Nephron (organoid): ENCODE data around the gene RFX2.

Source experiments
- H3K27ac Mint-ChIP-seq, 3 experiments: 2 replicates each; pipeline ENCODE4 v1.8.0; 2020; ENCODE audit warnings: mixed read lengths in 3 of 3, mild to moderate bottlenecking in 2 of 3, moderate library complexity in 1 of 3
- H3K27me3 Mint-ChIP-seq: 2 replicates; pipeline ENCODE4 v1.8.0; 2021; ENCODE audit warnings: low read depth, mild to moderate bottlenecking, moderate library complexity, mixed read lengths
- H3K36me3 Mint-ChIP-seq: 2 replicates; pipeline ENCODE4 v1.8.0; 2020; ENCODE audit warnings: low read depth, mixed read lengths
- H3K4me1 Mint-ChIP-seq: 2 replicates; pipeline ENCODE4 v1.8.0; 2020; ENCODE audit warnings: mixed read lengths
- H3K4me3 Mint-ChIP-seq, 3 experiments: 2 replicates each; pipeline ENCODE4 v1.8.0; 2020; ENCODE audit warnings: mild to moderate bottlenecking in 3 of 3, mixed read lengths in 3 of 3, moderate library complexity in 2 of 3
- H3K9me3 Mint-ChIP-seq: 2 replicates; pipeline ENCODE4 v1.8.0; 2020; ENCODE audit warnings: mixed read lengths
- TF ChIP-seq, protein P1 (sequence below), 3 experiments: fragments of 200-600 bp; sonication (generic); IDR thresholded peaks; one replicate each; pipeline ENCODE4 v1.5.0; 2021; ENCODE audit warnings: antibody characterized with exemption in 3 of 3; ENCODE audit not compliant: unreplicated experiment in 3 of 3

The RFX2 gene

DNA sequence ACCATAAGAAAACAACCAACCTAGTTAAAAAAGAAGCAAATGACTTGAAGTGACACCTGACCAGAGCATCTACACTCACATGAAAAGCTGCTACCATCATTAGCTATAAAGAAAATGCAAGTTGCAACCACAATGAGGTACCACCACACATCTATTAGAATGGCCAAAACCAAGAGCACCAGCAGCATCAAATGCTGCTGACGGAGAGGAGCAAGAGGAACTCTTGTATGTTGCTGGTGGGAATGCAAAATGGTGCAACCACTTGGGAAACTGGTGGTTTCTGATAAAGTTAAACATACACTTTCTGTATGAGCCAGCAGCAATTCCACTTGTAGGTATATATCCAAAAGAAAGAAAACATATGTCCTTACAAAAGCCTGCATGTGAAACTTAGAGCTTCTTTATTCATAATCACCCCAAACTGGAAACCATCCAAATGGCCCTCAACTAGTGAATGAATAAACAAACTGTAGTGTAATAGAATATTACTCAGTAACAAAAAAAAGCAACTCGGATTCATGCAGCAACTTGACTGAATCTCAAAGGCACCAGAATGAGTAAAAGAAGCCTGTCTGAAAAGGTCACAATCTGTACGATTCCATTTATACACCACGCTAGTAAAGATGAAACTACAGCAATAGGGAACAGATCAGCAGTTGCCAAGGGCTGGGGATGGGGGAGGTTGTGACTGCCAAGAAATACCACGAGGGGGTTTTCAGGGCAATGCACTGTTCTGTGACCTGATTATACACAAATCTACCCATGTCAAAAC lies 71.5 kb downstream of the RFX2 start:
- H3K9me3 Mint-ChIP-seq = no peaks in the 10 kb centered on the region
- no peaks in the 10 kb centered on the region for H3K27me3 Mint-ChIP-seq
- H3K27ac Mint-ChIP-seq = no peak overlapping the region
- TF ChIP-seq, protein P1, sequence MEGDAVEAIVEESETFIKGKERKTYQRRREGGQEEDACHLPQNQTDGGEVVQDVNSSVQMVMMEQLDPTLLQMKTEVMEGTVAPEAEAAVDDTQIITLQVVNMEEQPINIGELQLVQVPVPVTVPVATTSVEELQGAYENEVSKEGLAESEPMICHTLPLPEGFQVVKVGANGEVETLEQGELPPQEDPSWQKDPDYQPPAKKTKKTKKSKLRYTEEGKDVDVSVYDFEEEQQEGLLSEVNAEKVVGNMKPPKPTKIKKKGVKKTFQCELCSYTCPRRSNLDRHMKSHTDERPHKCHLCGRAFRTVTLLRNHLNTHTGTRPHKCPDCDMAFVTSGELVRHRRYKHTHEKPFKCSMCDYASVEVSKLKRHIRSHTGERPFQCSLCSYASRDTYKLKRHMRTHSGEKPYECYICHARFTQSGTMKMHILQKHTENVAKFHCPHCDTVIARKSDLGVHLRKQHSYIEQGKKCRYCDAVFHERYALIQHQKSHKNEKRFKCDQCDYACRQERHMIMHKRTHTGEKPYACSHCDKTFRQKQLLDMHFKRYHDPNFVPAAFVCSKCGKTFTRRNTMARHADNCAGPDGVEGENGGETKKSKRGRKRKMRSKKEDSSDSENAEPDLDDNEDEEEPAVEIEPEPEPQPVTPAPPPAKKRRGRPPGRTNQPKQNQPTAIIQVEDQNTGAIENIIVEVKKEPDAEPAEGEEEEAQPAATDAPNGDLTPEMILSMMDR (IDR thresholded peaks at IDR 0.05; ENCODE audit: unreplicated experiment in 3 of 3) = no peak
- peaks cover 25% of the 10 kb centered on the region for H3K36me3 Mint-ChIP-seq
- H3K4me1 Mint-ChIP-seq = no peaks in the 10 kb centered on the region
- no peak overlapping the region for H3K4me3 Mint-ChIP-seq

DNA sequence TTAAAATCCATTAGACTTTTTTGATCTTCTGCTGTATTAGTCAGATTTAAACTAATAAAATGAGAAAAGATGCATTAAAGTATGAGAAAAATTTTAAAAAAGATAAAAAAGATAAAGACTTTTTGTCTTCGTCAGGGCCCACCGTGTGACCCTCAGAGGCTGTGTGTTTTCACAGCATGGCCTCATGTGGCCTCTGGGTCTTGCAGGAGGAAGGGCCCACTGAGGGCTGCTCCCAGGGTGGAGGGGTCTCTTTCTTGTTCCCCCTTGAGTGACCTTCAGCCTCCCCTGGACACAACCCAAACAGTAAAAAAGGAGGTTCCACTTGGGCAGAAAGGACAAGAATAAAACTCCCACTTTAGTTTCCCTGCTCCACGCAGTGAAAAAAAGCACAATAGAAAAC lies 75.3 kb downstream of the RFX2 start:
- no peaks in the 10 kb centered on the region for H3K4me1 Mint-ChIP-seq
- TF ChIP-seq, protein P1 (IDR thresholded peaks at IDR 0.05; ENCODE audit: unreplicated experiment in 3 of 3) = no peak
- H3K9me3 Mint-ChIP-seq = no peaks in the 10 kb centered on the region
- peaks cover 26% of the 10 kb centered on the region for H3K36me3 Mint-ChIP-seq
- H3K4me3 Mint-ChIP-seq = no peak overlapping the region
- H3K27ac Mint-ChIP-seq = no peak overlapping the region
- H3K27me3 Mint-ChIP-seq = no peaks in the 10 kb centered on the region

DNA sequence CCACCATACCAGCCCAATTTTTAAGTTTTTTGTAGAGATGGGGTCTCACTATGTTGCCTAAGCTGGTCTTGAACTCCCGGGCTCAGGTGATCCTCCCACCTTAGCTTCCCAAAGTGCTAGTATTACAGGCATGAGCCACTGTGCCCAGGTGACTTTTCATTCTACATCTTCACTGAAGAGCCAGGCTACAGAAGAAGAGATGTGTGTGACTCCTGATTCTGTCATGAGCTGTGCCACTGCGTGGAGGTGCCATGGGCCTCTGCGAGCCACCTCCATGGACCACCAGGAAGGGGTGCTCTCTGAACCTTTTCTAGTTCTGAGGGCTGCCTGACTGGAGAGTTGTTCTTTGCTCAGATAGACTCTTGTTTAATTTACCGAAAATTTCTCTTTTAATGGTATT lies 75.8 kb downstream of the RFX2 start:
- TF ChIP-seq, protein P1 (IDR thresholded peaks at IDR 0.05; ENCODE audit: unreplicated experiment in 3 of 3) = no peak
- H3K27ac Mint-ChIP-seq = no peak overlapping the region
- H3K36me3 Mint-ChIP-seq = peaks cover 31% of the 10 kb centered on the region
- H3K4me1 Mint-ChIP-seq = no peaks in the 10 kb centered on the region
- H3K27me3 Mint-ChIP-seq = no peaks in the 10 kb centered on the region
- H3K4me3 Mint-ChIP-seq = no peak overlapping the region
- H3K9me3 Mint-ChIP-seq = no peaks in the 10 kb centered on the region

DNA sequence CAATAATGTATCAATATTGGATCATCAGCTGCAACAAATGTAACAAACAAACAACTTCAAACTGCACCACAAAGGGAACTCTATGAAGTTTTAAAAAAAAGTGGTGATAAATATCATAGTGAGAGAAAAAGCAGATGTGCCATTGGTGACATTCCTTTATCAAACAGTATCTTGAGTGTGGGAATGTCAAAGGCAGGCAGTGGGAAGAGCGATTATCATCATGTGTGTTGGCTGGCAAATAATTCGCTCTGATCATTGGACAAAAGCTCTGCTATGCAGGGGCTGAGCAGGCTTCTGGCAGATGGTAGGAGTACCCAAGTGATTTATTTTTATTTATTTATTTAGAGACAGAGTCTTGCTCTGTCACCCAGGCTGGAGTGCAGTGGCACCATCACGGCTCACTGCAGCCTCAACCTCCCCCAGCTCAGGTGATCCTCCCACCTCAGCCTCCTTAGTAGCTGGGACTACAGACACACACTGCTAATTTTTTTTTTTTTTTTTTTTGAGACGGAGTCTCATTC lies 76.5 kb downstream of the RFX2 start:
- Mint-ChIP-seq H3K36me3 (peaks cover 26% of the 10 kb centered on the region), H3K4me1 (no peaks in the 10 kb centered on the region), H3K27ac (no peak overlapping the region), H3K9me3 (no peaks in the 10 kb centered on the region), H3K27me3 (no peaks in the 10 kb centered on the region), H3K4me3 (no peak overlapping the region)
- TF ChIP-seq, protein P1 (IDR thresholded peaks at IDR 0.05; ENCODE audit: unreplicated experiment in 3 of 3) = no peak

DNA sequence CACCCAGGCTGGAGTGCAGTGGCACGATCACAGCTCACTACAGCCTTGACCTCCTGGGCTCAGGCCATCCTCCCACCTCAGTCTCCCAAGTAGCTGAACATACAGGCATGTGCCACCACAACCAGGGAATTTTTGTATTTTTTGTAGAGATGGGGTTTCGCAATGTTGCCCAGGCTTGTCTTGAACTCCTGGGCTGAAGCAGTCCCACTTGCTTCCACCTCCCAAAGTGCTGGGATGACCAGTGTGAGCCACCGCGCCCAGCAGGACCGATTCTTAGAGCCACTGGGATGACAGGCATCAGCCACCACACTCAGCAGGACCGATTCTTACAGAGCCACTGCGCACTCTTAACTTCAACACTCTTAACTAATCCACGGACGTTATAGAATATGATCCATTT lies 77.5 kb downstream of the RFX2 start:
- Mint-ChIP-seq H3K4me1 (peaks cover 5% of the 10 kb centered on the region), H3K9me3 (no peaks in the 10 kb centered on the region), H3K36me3 (peaks cover 24% of the 10 kb centered on the region), H3K27me3 (no peaks in the 10 kb centered on the region), H3K27ac (peak overlapping the region in 1 of 3 experiments; percentile 37), H3K4me3 (no peak overlapping the region)
- TF ChIP-seq, protein P1 (IDR thresholded peaks at IDR 0.05; ENCODE audit: unreplicated experiment in 3 of 3) = no peak

DNA sequence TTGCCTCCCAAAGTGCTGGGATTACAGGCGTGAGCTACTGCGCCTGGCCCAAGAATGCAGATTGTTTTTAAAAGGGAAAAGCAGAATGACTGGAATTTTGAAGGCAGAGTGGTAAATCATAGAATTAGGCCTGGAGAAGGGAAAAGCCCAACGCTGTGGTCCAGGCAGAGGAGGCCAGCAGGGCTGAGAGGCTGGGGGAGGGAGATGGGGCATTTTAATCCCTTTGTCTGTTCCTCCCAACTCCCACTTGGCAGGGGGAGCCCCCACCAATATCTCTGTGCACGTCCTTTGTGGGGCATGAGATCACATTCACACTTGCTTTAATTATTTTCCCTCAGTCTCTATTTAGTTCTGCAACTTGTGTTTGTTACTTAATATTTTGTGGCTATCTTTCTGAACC lies 77.9 kb downstream of the RFX2 start:
- Mint-ChIP-seq H3K4me3 (no peak overlapping the region), H3K27ac (peak overlapping the region in 1 of 3 experiments; percentile 37), H3K36me3 (peaks cover 24% of the 10 kb centered on the region), H3K9me3 (no peaks in the 10 kb centered on the region), H3K4me1 (peaks cover 5% of the 10 kb centered on the region), H3K27me3 (no peaks in the 10 kb centered on the region)
- TF ChIP-seq, protein P1 (IDR thresholded peaks at IDR 0.05; ENCODE audit: unreplicated experiment in 3 of 3) = no peak
